ENCODE measurements around the gene APP.

Gene APP

GRCh38 chr21:26138615-26139257 lies 31.8 kb downstream of the APP start:
- Histone ChIP-seq H3K9me3 (replicated peaks; ENCODE audit: insufficient read depth, low read length) (no peaks in the 10 kb centered on the region), H3K9ac (ENCODE audit: low read length) (no peak overlapping the region), H3F3A (ENCODE audit: insufficient read depth, low read length) (peaks cover 21% of the 10 kb centered on the region), H3K79me2 (ENCODE audit: low read length) (peaks cover 72% of the 10 kb centered on the region), H3K4me3 (ENCODE audit: low read length) (no peak overlapping the region), H3K27ac (ENCODE audit: low read length) (no peak overlapping the region), H2AFZ (ENCODE audit: low read length) (no peak overlapping the region), H3K4me1 (ENCODE audit: low read length) (peaks cover 16% of the 10 kb centered on the region), H3K36me3 (replicated peaks; ENCODE audit: insufficient read depth, low read length) (no peaks in the 10 kb centered on the region), H4K20me1 (ENCODE audit: insufficient read depth, low read length) (no peaks in the 10 kb centered on the region), H3K4me2 (ENCODE audit: low read depth, low read length) (no peak overlapping the region), H3K27me3 (replicated peaks; ENCODE audit: insufficient read depth, low read length) (no peaks in the 10 kb centered on the region), H3K9me2 (replicated peaks; ENCODE audit: insufficient read depth, low read length) (no peaks in the 10 kb centered on the region)
- TF ChIP-seq EZH2phosphoT487 (IDR thresholded peaks at IDR 0.05; ENCODE audit: low read length) (no peak), CTCF (IDR thresholded peaks at IDR 0.05; ENCODE audit: low read length) (no peak), EZH2 (optimal IDR thresholded peaks at IDR 0.05; ENCODE audit: low read depth, low read length) (no peak)
- DNase-seq = no peak

- H3K79me2 ChIP-seq (ENCODE audit: low read length) = peaks cover 79% of the 10 kb centered on the region
- no peaks in the 10 kb centered on the region for H3K9me3 ChIP-seq (replicated peaks; ENCODE audit: insufficient read depth, low read length)
- no peaks in the 10 kb centered on the region for H3K36me3 ChIP-seq (replicated peaks; ENCODE audit: insufficient read depth, low read length)
- H3K9me2 ChIP-seq (replicated peaks; ENCODE audit: insufficient read depth, low read length) = no peaks in the 10 kb centered on the region
- TF ChIP-seq EZH2 (optimal IDR thresholded peaks at IDR 0.05; ENCODE audit: low read depth, low read length) = no peak
- TF ChIP-seq CTCF (IDR thresholded peaks at IDR 0.05; ENCODE audit: low read length) = no peak
- no peak for TF ChIP-seq EZH2phosphoT487 (IDR thresholded peaks at IDR 0.05; ENCODE audit: low read length)
- no peaks in the 10 kb centered on the region for H3K27me3 ChIP-seq (replicated peaks; ENCODE audit: insufficient read depth, low read length)
- H3K9ac ChIP-seq (ENCODE audit: low read length) = peak overlapping the region; percentile 7; the same call in 1 of the 2 replicates
- peaks cover 16% of the 10 kb centered on the region for H3K4me1 ChIP-seq (ENCODE audit: low read length)
- H3K27ac ChIP-seq (ENCODE audit: low read length) = peak overlapping the region; percentile 56; the same call in 1 of the 2 replicates
- H3F3A ChIP-seq (ENCODE audit: insufficient read depth, low read length) = peaks cover 21% of the 10 kb centered on the region
- peak overlapping the region; percentile 54 for H3K4me2 ChIP-seq (ENCODE audit: low read depth, low read length)
- peak; percentile 60 for DNase-seq
- no peak overlapping the region for H2AFZ ChIP-seq (ENCODE audit: low read length)
- H4K20me1 ChIP-seq (ENCODE audit: insufficient read depth, low read length) = no peaks in the 10 kb centered on the region
- H3K4me3 ChIP-seq (ENCODE audit: low read length) = peak overlapping the region; percentile 19
Observed at GRCh38 chr21:26137379-26138060, 33.0 kb downstream of the APP start.

GRCh38 chr21:26136671-26137070 lies 33.9 kb downstream of the APP start:
- Histone ChIP-seq H3F3A (ENCODE audit: insufficient read depth, low read length) (peaks cover 21% of the 10 kb centered on the region), H2AFZ (ENCODE audit: low read length) (no peak overlapping the region), H3K4me2 (ENCODE audit: low read depth, low read length) (peak overlapping the region; percentile 62), H3K4me1 (ENCODE audit: low read length) (peaks cover 16% of the 10 kb centered on the region), H3K9me2 (replicated peaks; ENCODE audit: insufficient read depth, low read length) (no peaks in the 10 kb centered on the region), H3K4me3 (ENCODE audit: low read length) (peak overlapping the region; percentile 19; the same call in 1 of the 2 replicates), H3K9ac (ENCODE audit: low read length) (no peak overlapping the region), H3K27ac (ENCODE audit: low read length) (peak overlapping the region; percentile 56; the same call in 1 of the 2 replicates), H3K79me2 (ENCODE audit: low read length) (peaks cover 79% of the 10 kb centered on the region), H4K20me1 (ENCODE audit: insufficient read depth, low read length) (no peaks in the 10 kb centered on the region), H3K9me3 (replicated peaks; ENCODE audit: insufficient read depth, low read length) (no peaks in the 10 kb centered on the region), H3K36me3 (replicated peaks; ENCODE audit: insufficient read depth, low read length) (no peaks in the 10 kb centered on the region), H3K27me3 (replicated peaks; ENCODE audit: insufficient read depth, low read length) (no peaks in the 10 kb centered on the region)
- peak; percentile 90 for DNase-seq
- no peak for TF ChIP-seq EZH2 (optimal IDR thresholded peaks at IDR 0.05; ENCODE audit: low read depth, low read length)
- TF ChIP-seq CTCF (IDR thresholded peaks at IDR 0.05; ENCODE audit: low read length) = no peak
- no peak for TF ChIP-seq EZH2phosphoT487 (IDR thresholded peaks at IDR 0.05; ENCODE audit: low read length)
